Measurements from ENCODE around the gene BST2.
"Not testable (repeated sequence)": the region's sequence is repeated elsewhere in the genome, so short reads cannot be mapped to it uniquely, and the experiment has no call there.

The BST2 gene

GRCh38 chr19:17389288-17389687 lies 16.1 kb downstream of the BST2 start:
- Mint-ChIP-seq H3K9me3 (peaks cover 2% of the 10 kb centered on the region), H3K27ac (no peak overlapping the region), H3K4me1 (peaks cover 11% of the 10 kb centered on the region), H3K4me3 (no peak overlapping the region), H3K27me3 (peaks cover 11% of the 10 kb centered on the region), H3K36me3 (peaks cover 3% of the 10 kb centered on the region)
- no peak for DNase-seq (ENCODE audit: low spot score in 2 of 2)
- no peak for ATAC-seq (ENCODE audit: low read depth)

DNA sequence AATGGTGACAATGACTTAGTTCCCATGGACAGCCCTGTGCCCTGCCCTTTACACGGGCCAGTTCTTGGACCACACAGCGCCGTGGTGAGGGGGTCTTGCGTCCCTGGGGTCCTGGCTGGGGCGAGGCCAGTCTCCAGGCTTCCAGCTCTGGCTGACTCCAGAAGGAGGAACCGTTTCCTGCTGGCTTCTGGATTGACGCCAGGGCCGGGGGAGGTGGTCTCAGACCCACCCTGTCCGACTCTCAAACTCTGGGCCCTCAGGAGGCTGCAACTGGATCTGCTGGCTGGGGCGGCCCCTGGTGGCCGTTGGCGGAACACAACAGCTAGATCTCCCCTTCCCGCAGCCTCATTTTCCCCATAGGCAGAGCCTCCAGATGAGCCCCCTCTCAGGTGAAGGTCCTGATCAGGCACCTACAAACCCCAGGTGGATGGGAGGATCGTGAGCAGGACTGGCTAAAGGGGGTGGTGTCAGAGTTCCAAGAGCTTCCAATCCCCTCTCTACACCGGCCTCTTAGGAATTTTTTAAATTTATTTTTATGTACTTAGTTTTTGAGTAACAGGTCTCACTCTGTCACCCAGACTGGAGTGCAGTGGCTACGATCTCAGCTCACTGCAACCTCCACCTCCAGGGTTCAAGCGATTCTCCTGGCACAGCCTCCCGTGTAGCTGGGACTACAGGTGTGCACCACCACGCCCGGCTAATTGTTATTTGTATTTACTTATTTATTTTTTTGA lies 19.4 kb downstream of the BST2 start:
- peak; percentile 64 to 67 for DNase-seq (ENCODE audit: low spot score in 2 of 2)
- ATAC-seq (ENCODE audit: low read depth) = peak; percentile 60
- Mint-ChIP-seq H3K4me1 (peaks cover 4% of the 10 kb centered on the region), H3K4me3 (no peak overlapping the region), H3K9me3 (peaks cover 2% of the 10 kb centered on the region), H3K27ac (no peak overlapping the region), H3K36me3 (peaks cover 3% of the 10 kb centered on the region), H3K27me3 (peaks cover 5% of the 10 kb centered on the region)

DNA sequence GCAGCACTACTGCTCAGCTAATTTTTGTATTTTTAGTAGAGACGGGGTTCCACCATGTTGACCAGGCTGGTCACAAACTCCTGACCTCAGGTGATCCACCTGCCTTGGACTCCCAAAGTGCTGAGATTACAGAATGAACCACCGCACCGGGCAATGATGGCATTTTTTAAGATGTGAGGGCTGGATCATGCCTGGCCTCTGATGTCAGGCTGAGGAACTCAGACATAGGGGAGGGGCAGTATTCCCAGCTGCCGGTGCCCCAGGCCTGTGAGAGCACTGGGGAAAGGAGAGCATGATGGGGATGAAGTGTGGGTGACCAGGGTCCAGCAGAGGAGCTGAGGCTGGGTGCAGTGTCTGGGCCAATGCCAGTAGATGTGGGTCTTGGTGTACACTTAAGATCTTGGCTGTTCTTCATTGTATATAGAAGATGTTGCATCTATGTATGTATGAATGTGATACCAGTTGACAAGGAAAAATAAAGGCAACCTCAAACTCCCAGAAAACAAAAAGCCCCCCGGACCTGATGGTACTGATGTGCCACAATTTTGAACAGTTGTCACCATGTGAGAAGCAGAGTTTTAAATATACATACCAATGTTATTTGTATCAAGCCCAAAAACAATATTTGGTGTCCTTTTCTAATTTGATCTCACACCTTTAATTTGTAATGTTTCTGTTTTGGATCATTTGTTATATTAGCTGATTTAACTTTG lies 24.8 kb downstream of the BST2 start:
- DNase-seq (ENCODE audit: low spot score in 2 of 2) = no peak
- H3K4me1 Mint-ChIP-seq = peaks cover 3% of the 10 kb centered on the region
- no peaks in the 10 kb centered on the region for H3K36me3 Mint-ChIP-seq
- H3K4me3 Mint-ChIP-seq = no peak overlapping the region
- ATAC-seq (ENCODE audit: low read depth) = no peak
- no peaks in the 10 kb centered on the region for H3K9me3 Mint-ChIP-seq
- no peak overlapping the region for H3K27ac Mint-ChIP-seq
- H3K27me3 Mint-ChIP-seq = peaks cover 18% of the 10 kb centered on the region

DNA sequence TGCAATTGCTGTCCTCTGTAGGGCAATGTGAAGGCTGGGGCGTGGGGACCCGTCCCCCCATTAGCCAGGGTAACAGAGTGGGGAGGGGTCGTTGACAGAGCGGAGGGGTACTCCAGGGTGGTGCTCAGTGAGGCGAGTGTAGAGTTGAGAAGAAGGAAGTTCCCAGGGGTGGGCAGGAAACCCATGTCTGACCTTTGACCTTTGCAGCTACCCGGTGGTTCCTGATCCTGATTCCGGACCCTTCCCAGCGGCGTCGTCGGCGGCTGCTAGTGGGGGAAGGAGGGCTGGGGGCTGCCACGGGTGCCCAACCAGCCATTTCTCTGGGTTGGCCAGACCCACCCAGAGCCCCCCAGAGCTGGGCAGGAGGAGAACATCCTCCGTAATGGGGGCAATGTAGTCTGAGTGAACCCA lies 26.2 kb downstream of the BST2 start:
- Mint-ChIP-seq H3K27ac (no peak overlapping the region), H3K4me1 (peaks cover 3% of the 10 kb centered on the region), H3K9me3 (no peaks in the 10 kb centered on the region), H3K36me3 (no peaks in the 10 kb centered on the region), H3K27me3 (peaks cover 18% of the 10 kb centered on the region), H3K4me3 (no peak overlapping the region)
- DNase-seq (ENCODE audit: low spot score in 2 of 2) = no peak
- no peak for ATAC-seq (ENCODE audit: low read depth)

DNA sequence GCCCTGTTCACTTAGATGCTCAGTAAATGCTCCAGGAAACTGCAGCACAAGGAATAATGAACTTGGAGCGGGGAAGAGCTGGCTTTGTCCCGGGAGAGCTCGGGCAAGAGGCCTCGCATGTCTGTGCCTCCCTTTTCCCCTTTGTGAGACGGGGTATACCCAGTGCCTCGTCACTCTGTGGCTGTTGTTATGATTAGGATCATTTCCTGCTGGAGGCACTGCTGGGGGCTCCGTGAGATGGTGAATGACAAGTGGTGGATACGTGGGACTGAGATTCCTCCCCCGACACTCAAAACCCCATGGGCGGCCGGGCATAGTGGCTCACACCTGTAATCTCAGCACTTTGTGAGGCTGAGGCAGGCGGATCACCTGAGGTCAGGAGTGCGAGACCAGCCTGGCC lies 27.2 kb downstream of the BST2 start:
- Mint-ChIP-seq H3K9me3 (no peaks in the 10 kb centered on the region), H3K36me3 (no peaks in the 10 kb centered on the region), H3K27me3 (peaks cover 18% of the 10 kb centered on the region), H3K4me3 (no peak overlapping the region), H3K4me1 (peaks cover 3% of the 10 kb centered on the region), H3K27ac (no peak overlapping the region)
- no peak for DNase-seq (ENCODE audit: low spot score in 2 of 2)
- peak; percentile 11 for ATAC-seq (ENCODE audit: low read depth)

DNA sequence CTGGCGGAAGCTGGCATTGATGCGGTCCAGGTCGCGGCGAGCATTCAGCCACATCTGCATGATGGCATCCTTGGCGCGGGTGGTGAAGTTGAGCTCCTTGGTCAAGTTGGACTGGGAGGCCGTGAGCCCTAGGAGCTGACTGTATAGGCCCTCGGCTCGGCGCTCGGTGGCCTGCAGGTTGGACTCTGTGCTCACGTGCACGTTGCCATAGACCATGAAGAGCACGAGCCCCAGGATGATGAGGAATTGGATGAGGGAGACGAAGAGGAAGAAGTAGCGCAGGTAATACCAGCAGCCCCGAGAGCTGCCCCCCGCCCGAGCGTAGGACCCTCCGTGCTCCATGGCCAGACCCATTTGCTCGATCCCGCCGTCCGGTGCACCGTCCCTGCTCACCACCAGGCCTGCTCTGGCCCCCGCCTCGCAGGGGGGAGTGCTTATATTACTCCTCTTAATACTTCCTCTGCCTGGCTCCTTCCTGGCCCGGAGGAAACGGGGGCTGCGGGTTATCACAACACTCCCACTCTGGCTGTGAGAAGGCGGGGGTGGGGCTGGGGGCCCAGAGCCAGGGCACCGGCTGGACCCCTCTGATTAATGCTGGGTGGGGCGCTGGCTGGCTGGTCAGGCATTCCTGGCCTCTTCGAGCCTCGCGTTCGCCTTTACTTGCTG lies 28.4 kb downstream of the BST2 start, which contains the start of gene PLVAP:
Gene PLVAP, minus strand, starts transcription at position 408 of the 666 bp plus-strand sequence. Its CDS starts 54 bp downstream, at position 354.
- DNase-seq (ENCODE audit: low spot score in 2 of 2) = no peak
- ATAC-seq (ENCODE audit: low read depth) = no peak
- H3K36me3 Mint-ChIP-seq = no peaks in the 10 kb centered on the region
- no peaks in the 10 kb centered on the region for H3K9me3 Mint-ChIP-seq
- H3K27me3 Mint-ChIP-seq = peaks cover 21% of the 10 kb centered on the region
- no peak within 1 kb of the TSS for H3K27ac Mint-ChIP-seq
- no peak within 1 kb of the TSS for H3K4me3 Mint-ChIP-seq
- H3K4me1 Mint-ChIP-seq = peaks cover 6% of the 10 kb centered on the region

- Mint-ChIP-seq H3K4me3 (peak overlapping the region; percentile 36), H3K27ac (peak overlapping the region; percentile 32), H3K27me3 (peaks cover 18% of the 10 kb centered on the region), H3K4me1 (peaks cover 11% of the 10 kb centered on the region), H3K36me3 (peaks cover 2% of the 10 kb centered on the region), H3K9me3 (peaks cover 2% of the 10 kb centered on the region)
- ATAC-seq (ENCODE audit: low read depth) (peak; percentile 97), DNase-seq (ENCODE audit: low spot score in 2 of 2) (peak in 1 of 2 donors; percentile 43)
These were observed 35.3 kb downstream of the BST2 start for GRCh38 chr19:17370026-17370587.

DNA sequence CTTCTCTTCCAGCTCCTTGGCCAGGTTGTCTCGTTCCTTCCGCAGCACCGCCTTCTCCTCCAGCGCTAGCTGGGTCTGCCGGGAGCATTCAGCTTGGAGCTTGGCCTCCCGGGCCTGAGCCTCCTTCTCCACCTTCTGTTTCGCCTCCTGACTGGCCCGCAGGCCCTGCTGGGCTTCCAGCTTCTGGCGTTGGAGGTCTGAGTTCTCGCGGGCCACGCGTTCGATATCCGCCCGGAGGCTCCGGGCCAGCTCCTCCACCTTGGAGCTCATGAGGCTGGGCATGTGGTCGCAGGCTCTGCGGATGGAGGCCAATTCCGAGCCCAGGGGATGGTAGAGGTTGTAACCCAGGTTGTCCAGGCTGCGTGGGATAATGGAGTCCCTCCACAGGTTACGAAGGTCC lies 40.1 kb downstream of the BST2 start:
- Mint-ChIP-seq H3K4me3 (no peak overlapping the region), H3K27ac (no peak overlapping the region), H3K36me3 (peaks cover 4% of the 10 kb centered on the region), H3K9me3 (peaks cover 3% of the 10 kb centered on the region), H3K4me1 (peaks cover 5% of the 10 kb centered on the region), H3K27me3 (peaks cover 32% of the 10 kb centered on the region)
- DNase-seq (ENCODE audit: low spot score in 2 of 2) = no peak
- ATAC-seq (ENCODE audit: low read depth) = no peak

DNA sequence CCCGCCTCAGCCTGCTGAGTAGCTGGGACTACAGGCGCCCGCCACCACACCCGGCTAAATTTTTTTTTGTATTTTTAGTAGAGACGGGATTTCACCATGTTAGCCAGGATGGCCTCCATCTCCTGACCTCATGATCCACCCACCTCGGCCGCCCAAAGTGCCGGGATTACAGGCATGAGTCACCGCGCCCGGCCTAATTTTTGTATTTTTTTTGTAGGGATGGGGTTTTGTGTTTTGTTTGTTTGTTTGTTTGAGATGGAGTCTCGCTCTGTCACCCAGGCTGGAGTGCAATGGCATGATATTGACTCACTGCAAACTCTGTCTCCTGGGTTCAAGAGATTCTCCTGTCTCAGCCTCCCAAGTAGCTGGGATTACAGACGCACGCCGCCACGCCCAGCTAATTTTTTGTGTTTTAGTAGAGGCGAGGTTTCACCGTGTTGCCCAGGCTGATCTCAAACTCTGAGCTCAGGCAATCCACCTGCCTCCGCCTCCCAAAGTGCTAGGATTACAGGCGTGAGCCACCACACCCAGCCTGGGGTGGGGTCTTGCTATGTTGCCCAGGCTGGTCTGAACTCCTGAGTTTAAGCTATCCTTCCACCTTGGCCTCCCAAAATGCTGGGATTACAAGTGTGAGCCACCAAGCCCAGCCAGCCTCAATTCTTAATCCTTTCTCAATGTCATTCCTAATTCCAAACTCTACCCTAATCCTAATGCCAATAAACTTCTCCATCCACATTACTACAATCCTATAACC lies 41.4 kb downstream of the BST2 start:
- not testable (repeated sequence) for H3K36me3 Mint-ChIP-seq; H3K4me3 Mint-ChIP-seq; ATAC-seq (ENCODE audit: low read depth); H3K9me3 Mint-ChIP-seq; H3K27ac Mint-ChIP-seq; H3K4me1 Mint-ChIP-seq; DNase-seq (ENCODE audit: low spot score in 2 of 2)
- H3K27me3 Mint-ChIP-seq = peaks cover 32% of the 10 kb centered on the region

DNA sequence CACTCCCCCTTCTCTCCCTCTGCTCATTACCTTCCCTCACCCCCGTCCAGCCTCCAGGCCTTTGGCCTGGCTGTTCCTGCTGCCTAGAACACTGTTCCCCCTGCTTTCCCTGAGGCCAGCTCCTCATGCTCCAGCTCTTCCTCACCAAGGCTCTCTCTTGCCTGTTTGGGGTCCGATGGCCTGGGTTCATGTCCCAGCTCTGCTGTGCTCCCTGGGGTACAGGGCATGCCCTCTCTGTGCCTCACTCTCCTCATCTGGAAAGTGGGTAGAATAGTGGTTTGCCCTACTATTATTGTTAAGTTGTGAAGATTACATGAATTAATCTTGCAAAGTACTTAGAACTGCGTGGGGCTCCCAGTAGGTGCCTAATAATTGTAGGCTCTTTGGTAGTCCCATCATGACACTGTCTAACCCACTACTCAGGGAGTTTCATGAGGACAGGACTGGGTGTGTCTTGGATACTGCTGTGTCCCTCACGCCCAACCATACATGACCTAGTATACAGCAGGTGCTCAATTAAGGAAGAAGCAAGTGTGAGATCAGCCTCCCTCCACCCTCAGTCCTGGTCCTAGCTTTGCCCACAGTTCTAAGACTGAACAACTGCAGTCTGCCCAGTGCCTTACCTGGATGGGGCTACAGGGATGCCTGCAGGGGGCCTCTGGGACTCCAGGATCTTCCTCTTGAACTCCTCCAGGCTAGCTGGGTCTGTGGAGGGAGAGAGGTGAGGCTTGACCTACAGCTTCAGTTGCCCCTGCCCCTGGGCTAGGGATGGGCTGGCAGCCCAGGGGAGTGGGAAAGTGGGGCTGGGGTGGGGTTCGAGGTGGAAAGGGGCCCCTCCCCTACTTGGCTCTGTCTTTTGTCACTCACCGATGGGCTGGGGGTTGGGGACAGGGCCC lies 45.3 kb downstream of the BST2 start:
- no peak for DNase-seq (ENCODE audit: low spot score in 2 of 2)
- Mint-ChIP-seq H3K36me3 (peaks cover 2% of the 10 kb centered on the region), H3K27me3 (peaks cover 27% of the 10 kb centered on the region), H3K9me3 (peaks cover 1% of the 10 kb centered on the region), H3K4me1 (no peaks in the 10 kb centered on the region), H3K27ac (no peak overlapping the region), H3K4me3 (no peak overlapping the region)
- no peak for ATAC-seq (ENCODE audit: low read depth)

DNA sequence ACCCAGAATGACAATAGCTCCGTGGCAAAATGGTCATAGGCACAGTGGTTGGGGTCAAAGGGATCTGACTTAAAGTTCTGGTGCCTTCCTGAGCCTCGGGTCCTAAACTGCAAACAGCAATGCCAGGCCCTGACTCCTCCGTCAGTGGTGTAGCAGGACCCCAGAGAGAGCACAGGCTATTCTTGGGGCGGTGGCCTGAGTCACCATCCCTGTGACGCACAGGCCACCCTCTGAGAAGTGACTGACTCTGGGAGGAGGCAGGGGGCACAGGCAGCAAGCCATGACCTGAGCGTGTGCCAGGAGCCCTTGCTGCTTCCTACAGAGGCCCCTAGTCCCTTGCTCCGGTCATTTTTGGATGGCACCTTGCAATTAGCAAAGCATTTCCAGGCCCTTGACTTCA lies 47.0 kb downstream of the BST2 start:
- no peaks in the 10 kb centered on the region for H3K4me1 Mint-ChIP-seq
- H3K36me3 Mint-ChIP-seq = no peaks in the 10 kb centered on the region
- no peak for DNase-seq (ENCODE audit: low spot score in 2 of 2)
- no peaks in the 10 kb centered on the region for H3K9me3 Mint-ChIP-seq
- no peak for ATAC-seq (ENCODE audit: low read depth)
- no peak overlapping the region for H3K27ac Mint-ChIP-seq
- no peak overlapping the region for H3K4me3 Mint-ChIP-seq
- H3K27me3 Mint-ChIP-seq = peaks cover 24% of the 10 kb centered on the region

- no peak for ATAC-seq (ENCODE audit: low read depth)
- H3K4me3 Mint-ChIP-seq = no peak overlapping the region
- no peak for DNase-seq (ENCODE audit: low spot score in 2 of 2)
- H3K4me1 Mint-ChIP-seq = no peaks in the 10 kb centered on the region
- H3K9me3 Mint-ChIP-seq = no peaks in the 10 kb centered on the region
- H3K36me3 Mint-ChIP-seq = no peaks in the 10 kb centered on the region
- peaks cover 28% of the 10 kb centered on the region for H3K27me3 Mint-ChIP-seq
- H3K27ac Mint-ChIP-seq = no peak overlapping the region
These were observed 47.7 kb downstream of the BST2 start for GRCh38 chr19:17357724-17358123.

All from memory B cell (primary cell).